GM21786 (cell line): ENCODE results near the gene ACOX2.

ENCODE experiments used
- ATAC-seq: cut with Tn5 transposase; IDR thresholded peaks from one replicate; pipeline ENCODE4 v1.9.1; 2021; ENCODE audit not compliant: unreplicated experiment

ACOX2 gene

GRCh38 chr3:58536501-58537411 lies at the start of gene ACOX2:
TSS of gene ACOX2 (minus strand) at chr3:58537190. CDS start at chr3:58535106, 2,084 bp downstream.
- no peak for ATAC-seq

- ATAC-seq, result no peak
These were observed 49.0 kb upstream of the ACOX2 start for GRCh38 chr3:58585994-58586393.

DNA sequence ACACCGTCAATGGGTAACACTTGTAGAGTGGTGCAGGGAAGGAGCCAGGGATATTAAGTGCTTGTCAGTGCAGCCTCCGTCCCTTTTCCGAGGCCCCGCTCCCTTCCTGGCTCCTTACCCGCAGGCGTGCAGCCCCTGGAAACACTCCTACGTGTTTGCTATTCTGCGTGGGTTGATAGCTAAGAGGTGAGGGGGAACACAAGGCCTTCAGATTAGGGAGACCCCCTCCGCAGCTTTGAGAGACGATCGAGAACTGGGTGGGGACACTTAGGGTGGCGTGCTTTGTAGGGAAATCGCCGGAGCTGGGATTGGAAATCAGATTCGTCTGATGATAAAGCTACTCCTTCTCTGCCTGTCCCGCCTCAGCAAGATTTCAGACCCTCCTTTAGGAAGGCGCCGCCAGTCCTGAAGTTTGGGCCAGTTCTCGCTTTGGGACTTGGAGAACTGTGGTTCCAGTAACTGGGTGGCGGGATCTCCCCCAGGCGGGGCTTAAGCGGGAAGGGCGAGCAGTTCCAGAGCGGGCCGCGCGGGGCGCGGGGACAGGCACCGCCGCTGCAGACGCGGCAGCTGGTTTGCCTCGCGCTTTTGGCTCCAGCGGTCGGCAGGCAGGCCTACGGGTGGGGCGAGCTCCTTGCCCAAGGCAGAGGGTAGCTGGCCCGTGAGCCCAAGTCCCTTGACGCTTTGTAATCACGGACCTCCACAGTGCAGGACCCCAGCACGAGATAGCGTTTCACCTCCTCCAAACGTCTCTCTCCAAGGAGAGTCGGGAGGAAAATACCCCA lies 48.2 kb upstream of the ACOX2 start:
- ATAC-seq, result peak; percentile 79

DNA sequence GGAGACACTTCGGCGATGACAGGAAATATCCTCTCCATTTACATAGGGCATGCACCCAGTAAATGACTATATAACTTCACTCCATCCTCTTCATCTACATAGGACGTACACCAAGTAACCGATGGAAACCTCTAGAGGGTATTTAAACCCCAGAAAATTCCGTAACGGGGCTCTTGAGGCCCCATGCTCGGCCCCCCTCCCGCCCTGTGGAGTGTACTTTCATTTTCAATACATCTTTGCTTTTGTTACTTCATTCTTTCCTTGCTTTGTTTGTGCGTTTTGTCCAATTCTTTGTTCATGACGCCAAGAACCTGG lies 47.7 kb upstream of the ACOX2 start:
- no peak for ATAC-seq

DNA sequence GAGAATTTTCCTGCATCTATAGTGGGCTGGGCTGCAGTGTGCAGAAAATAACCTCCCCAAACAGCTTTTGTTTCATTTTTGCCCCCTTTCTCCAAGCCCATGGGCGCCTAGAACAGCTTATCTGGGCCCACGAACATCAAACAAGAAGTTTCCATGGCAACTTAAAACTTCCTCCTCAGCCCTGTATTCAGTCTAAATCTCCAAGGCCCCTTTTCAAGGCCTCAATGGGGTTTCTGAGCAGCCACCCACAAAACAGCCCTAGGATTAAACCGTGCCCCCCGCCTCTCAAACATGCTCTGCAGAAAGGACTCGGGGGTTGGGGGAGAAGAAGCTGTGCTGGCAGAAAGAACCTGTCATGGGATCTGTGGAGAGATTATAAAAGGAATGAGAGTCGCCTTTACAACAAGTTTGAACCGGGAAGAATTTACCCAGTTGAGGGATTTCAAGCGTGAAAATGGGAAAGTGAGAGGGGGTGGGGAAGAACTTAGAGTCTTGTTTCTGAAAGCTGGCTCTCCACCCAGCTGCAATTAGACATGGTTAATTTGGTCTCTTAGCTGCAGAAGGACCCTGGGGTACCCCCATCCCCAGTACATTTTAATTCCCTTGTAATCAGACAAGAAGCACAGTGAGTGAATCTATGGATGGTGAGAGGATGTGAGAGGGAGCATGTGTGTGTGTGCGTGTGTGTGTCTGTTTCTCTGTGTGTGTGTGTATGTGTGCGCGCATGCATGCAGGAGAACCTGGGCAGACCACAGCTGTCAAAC lies 44.5 kb upstream of the ACOX2 start:
- ATAC-seq, result no peak

DNA sequence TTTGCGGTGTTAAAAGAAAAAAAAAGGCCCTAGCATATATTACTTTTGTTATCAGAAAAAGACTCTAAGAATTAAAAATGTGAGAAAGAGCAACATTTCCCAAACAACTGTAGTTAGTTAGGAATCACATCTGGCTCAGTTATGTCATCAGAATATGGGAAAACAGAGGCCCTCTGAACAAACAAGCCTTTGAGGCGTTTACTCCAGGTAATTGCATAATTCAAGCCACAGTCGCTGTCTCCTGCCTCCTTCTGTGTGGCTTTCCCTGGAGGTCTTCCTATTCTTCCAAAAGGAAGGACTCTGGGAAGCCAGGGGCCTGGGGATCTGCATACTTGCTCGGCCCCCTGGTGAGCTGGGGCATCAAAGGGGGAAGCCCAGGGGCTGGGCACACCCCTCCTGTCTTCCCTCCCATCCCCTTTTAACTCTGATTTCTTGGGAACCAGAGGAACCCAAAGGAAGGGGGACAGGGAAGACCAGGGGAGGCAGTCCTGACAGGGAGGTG lies 43.9 kb upstream of the ACOX2 start:
- no peak for ATAC-seq

GRCh38 chr3:58578873-58579272 lies 41.9 kb upstream of the ACOX2 start:
- ATAC-seq, result no peak

DNA sequence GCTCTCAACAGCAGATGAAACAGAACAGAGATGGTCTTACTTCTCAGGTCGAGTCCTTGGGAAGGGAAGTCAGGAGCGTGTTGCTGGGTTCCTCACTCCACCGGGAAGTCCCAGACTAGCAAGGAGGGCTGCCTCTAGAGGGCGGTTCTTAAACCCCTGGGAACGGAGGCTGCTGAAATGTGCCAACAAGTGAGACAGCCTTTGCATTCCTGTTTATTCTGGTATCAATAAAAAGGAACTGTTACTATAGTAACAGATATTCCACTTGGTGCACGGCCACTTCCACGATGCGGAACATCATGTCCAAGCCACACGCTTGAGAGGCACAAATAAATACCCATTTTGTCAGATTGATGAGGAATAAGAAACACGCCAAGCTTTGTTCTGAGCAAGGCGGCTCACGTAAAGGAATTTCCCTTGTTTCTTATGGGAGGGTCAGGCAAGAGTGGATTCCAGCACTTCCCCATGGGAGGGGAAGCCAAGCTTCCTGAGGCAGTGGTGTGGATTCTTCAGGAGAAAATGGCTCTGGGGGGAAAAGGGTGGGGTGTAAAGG lies 40.4 kb upstream of the ACOX2 start, which contains the start of gene FAM107A:
Gene FAM107A (minus strand): TSS at position 123 of the 553 bp plus-strand sequence. CDS start 7,531 bp downstream, outside the sequence.
- ATAC-seq, result no peak

DNA sequence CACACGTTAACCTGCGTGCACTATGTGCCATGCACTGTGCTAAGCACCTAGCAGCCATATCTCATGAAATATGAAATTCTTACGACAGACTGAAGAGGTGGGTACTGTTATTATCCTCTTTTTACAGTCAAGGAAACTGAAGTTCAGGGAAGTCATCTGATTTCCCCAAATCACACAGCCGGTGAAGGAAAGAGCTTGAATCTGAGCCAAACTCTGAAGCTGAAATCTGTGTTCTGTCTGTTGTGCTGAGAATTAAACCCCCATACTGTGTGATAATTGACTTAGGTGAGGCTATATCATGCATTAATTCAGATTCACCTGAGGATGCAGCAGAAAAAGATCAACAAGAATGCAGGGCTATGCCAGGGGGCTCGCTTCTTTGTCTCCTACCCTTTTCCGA lies 39.7 kb upstream of the ACOX2 start:
- ATAC-seq, result no peak

DNA sequence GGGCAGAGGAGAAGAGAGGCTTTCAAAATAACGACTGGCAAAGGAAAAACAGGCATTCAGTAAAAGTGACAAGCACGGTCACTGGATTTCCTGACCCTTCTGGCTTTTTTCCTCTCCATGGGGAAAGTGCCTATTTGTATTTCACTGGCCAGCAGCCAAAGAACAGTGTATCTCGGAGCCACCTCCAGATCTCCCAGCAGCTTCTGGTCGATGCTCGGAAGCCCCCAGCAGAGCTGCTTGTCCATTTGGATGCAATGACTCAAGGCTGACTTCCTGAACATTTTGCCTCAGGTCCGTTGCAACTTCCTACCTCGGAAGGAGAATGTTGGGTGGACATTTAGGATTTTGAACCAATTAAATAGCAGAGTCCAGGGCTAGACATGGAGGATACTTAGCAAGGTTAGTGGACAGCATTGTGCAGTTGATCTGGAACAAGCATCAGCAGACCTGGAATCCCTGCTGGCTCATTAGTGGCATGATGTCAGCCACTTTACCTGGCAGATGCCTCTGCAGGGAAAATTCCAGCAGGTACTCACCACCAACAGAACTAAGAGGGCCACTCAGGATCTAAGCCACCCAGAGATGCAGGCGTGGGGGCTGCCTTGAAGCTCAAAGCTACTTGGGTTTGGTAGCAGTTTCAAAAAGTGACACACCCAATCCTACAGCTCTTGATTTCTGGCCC lies 39.1 kb upstream of the ACOX2 start:
- no peak for ATAC-seq

GRCh38 chr3:58574682-58575081 lies 37.7 kb upstream of the ACOX2 start:
- ATAC-seq, result no peak

GRCh38 chr3:58574106-58574505 lies 37.1 kb upstream of the ACOX2 start:
- ATAC-seq, result no peak

DNA sequence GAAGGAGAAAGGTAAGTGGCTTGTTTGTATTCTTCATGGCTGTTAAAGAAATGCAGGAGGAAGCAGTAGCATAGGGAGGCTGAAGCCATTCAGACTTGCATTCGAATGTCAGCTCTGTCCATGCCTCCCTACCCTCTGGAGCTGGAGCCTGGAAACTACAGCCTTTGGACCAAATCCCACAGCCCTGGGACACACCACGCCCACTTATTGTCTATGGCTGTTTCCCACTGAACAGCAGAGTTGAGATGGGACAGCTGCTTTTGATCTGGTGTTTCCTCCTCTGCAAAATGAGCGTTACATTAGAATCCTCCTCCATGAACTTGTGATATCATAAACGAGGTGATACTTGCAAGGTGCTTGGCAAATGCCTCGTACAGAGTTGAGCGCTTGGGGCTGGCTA lies 36.6 kb upstream of the ACOX2 start:
- no peak for ATAC-seq

DNA sequence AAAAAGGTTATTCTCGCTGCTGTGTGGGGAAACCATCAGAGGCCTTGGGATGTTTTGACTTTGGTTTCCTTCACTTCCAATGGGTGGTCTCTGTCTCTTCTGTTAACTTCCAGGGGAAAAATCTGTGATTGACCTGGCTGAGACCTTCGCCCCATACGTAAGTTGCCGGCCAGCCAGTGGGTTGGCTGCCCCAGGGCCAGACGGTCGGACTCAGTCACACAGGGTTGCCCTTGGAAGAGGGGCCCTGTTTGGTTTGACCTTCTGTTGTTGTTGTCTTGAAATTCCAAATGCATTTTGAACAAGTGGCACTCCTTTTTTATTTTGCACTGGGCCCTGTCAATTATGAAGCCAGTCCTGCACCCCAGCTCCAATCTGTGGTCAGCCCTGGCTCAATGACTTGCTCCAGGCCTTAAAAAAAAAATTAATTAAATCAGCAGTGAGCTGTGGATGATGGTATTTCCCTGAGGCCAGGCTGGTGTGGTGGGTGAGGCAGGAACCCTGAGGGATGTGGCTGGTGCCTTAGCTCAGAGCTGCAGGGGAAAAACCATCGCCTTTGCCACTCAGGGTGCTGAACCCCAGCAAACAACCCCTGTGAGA lies 35.7 kb upstream of the ACOX2 start:
- no peak for ATAC-seq

GRCh38 chr3:58572013-58572633 lies 35.1 kb upstream of the ACOX2 start:
- no peak for ATAC-seq

DNA sequence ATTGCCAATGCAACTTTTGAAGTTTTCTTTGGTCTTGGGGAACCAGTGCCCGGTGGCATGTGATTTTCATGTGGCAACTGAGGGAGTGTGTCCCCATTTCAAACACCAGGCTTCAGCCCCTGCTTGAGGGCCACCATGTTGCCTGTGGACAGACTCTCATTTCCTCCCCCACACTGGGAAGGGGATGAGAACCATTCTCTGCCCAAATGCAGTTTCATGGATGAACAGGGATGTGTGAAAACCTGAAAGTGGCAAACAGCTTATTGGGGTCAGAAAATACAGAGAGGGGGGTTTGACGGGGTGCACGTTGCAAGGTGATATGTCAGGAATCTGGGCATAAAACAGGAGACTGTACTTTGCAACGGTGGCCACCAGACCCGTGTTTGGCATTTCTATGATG lies 33.9 kb upstream of the ACOX2 start:
- no peak for ATAC-seq

- ATAC-seq, result no peak
These were observed 32.5 kb upstream of the ACOX2 start for GRCh38 chr3:58569287-58570001.

- ATAC-seq, result no peak
These were observed 31.7 kb upstream of the ACOX2 start for GRCh38 chr3:58568572-58569286.
